DOHH2 (cell line): ENCODE measurements around the gene SOX8.

Source experiments
- H3F3A ChIP-seq: fragments of 200-600 bp; sonication (generic), shearing (Covaris generic); 2 replicates; pipeline ENCODE4 v1.6.0; 2016; ENCODE audit warnings: antibody characterized with exemption, mild to moderate bottlenecking; ENCODE audit not compliant: control insufficient read depth, insufficient read depth
- H3K27ac ChIP-seq: fragments of 200-600 bp; sonication (generic); 2 replicates; pipeline ENCODE4 v1.5.1; 2014; ENCODE audit warnings: low read depth, mild to moderate bottlenecking, low read length, moderate library complexity
- H3K27me3 ChIP-seq: fragments of 200-600 bp; sonication (generic); 2 replicates; pipeline ENCODE4 v1.6.1; 2014; ENCODE audit warnings: mild to moderate bottlenecking, low read length, mixed read lengths; ENCODE audit not compliant: control insufficient read depth
- H3K36me3 ChIP-seq: fragments of 200-600 bp; sonication (generic); 2 replicates; pipeline ENCODE4 v1.6.1; 2014; ENCODE audit warnings: mild to moderate bottlenecking, low read length, moderate library complexity, mixed read lengths; ENCODE audit not compliant: control insufficient read depth
- H3K4me1 ChIP-seq: fragments of 200-600 bp; sonication (generic); 2 replicates; pipeline ENCODE4 v1.6.1; 2014; ENCODE audit warnings: mild to moderate bottlenecking, low read length, mixed read lengths; ENCODE audit not compliant: control insufficient read depth
- H3K4me2 ChIP-seq: fragments of 200-600 bp; sonication (generic); 2 replicates; pipeline ENCODE4 v1.6.0; 2014; ENCODE audit warnings: mild to moderate bottlenecking, low read length, moderate library complexity
- H3K4me3 ChIP-seq: fragments of 200-600 bp; sonication (generic); 2 replicates; pipeline ENCODE4 v1.5.1; 2014; ENCODE audit warnings: mild to moderate bottlenecking, low read length, mixed read lengths
- H3K79me2 ChIP-seq: fragments of 200-600 bp; sonication (generic); 2 replicates; pipeline ENCODE4 v1.6.1; 2014; ENCODE audit warnings: mild to moderate bottlenecking, low read length, mixed read lengths; ENCODE audit not compliant: control insufficient read depth
- H3K9me2 ChIP-seq: fragments of 200-600 bp; sonication (generic); replicated peaks from 2 replicates; pipeline ENCODE4 v1.6.1; 2014; ENCODE audit warnings: mild to moderate bottlenecking, low read length, mixed read lengths; ENCODE audit not compliant: control insufficient read depth
- H3K9me3 ChIP-seq: fragments of 200-600 bp; sonication (generic); 2 replicates; pipeline ENCODE4 v1.6.1; 2014; ENCODE audit warnings: antibody characterized with exemption, low read length, mixed read lengths; ENCODE audit not compliant: control insufficient read depth, insufficient read depth
- H4K20me1 ChIP-seq: fragments of 200-600 bp; sonication (generic); 2 replicates; pipeline ENCODE4 v1.6.0; 2014; ENCODE audit warnings: low read depth, mild to moderate bottlenecking, antibody characterized with exemption, low read length, moderate library complexity; ENCODE audit not compliant: control insufficient read depth, insufficient read depth
- EZH2phosphoT487 ChIP-seq: fragments of 200-600 bp; sonication (generic); IDR thresholded peaks from 2 replicates; pipeline ENCODE4 v1.6.1; 2017; ENCODE audit warnings: borderline replicate concordance, mild to moderate bottlenecking, antibody characterized with exemption, low read length, moderate library complexity, mixed read lengths
- TF ChIP-seq, protein P1 (sequence below): fragments of 200-600 bp; sonication (generic); IDR thresholded peaks from one replicate; pipeline ENCODE4 v1.5.1; 2014; ENCODE audit warnings: antibody characterized with exemption, mild to moderate bottlenecking, low read depth, low read length; ENCODE audit not compliant: poor library complexity, severe bottlenecking

The SOX8 gene

DNA sequence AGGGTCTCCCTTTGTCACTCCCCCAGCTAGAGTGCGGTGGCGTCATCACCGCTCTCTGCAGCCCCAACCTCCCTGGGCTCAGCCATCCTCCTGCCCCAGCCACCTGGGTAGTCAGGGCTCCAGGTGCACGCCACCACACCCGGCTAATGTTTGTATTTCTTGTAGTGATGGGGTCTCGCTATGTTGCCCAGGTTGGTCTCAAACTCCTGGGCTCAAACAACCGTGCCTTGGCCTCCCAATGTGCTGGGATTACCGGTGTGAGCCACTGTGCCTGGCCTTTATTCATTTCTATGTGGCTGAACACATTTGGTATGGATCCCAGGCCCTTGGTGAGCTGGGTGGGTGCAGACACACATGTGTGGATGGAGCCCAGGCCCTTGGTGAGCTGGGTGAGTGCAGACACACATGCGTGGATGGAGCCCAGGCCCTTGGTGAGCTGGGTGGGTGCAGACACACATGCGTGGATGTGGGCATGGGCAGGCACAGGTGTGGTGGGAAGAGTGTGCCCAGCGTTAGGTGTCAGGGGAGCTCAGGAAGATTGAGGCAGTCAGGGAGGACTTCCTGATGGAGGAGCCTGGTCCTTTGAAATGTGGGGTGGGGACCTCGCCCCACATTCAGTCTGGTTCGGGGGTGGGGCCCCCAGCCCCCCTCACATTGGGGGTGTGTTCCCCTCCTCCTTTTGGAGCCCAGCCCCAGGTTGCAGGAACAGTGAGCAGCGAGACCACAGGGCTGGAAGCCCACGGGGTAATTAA lies 37.1 kb downstream of the SOX8 start:
- no peak overlapping the region for H3K4me2 ChIP-seq
- no peak for TF ChIP-seq EZH2phosphoT487
- TF ChIP-seq, protein P1, sequence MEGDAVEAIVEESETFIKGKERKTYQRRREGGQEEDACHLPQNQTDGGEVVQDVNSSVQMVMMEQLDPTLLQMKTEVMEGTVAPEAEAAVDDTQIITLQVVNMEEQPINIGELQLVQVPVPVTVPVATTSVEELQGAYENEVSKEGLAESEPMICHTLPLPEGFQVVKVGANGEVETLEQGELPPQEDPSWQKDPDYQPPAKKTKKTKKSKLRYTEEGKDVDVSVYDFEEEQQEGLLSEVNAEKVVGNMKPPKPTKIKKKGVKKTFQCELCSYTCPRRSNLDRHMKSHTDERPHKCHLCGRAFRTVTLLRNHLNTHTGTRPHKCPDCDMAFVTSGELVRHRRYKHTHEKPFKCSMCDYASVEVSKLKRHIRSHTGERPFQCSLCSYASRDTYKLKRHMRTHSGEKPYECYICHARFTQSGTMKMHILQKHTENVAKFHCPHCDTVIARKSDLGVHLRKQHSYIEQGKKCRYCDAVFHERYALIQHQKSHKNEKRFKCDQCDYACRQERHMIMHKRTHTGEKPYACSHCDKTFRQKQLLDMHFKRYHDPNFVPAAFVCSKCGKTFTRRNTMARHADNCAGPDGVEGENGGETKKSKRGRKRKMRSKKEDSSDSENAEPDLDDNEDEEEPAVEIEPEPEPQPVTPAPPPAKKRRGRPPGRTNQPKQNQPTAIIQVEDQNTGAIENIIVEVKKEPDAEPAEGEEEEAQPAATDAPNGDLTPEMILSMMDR, result no peak
- no peaks in the 10 kb centered on the region for H3F3A ChIP-seq
- H3K9me2 ChIP-seq, result no peaks in the 10 kb centered on the region
- H3K4me1 ChIP-seq, result no peaks in the 10 kb centered on the region
- H3K79me2 ChIP-seq, result no peaks in the 10 kb centered on the region
- no peaks in the 10 kb centered on the region for H3K36me3 ChIP-seq
- no peak overlapping the region for H3K27ac ChIP-seq
- H3K4me3 ChIP-seq, result no peak overlapping the region
- no peaks in the 10 kb centered on the region for H3K9me3 ChIP-seq
- no peaks in the 10 kb centered on the region for H4K20me1 ChIP-seq
- no peaks in the 10 kb centered on the region for H3K27me3 ChIP-seq

DNA sequence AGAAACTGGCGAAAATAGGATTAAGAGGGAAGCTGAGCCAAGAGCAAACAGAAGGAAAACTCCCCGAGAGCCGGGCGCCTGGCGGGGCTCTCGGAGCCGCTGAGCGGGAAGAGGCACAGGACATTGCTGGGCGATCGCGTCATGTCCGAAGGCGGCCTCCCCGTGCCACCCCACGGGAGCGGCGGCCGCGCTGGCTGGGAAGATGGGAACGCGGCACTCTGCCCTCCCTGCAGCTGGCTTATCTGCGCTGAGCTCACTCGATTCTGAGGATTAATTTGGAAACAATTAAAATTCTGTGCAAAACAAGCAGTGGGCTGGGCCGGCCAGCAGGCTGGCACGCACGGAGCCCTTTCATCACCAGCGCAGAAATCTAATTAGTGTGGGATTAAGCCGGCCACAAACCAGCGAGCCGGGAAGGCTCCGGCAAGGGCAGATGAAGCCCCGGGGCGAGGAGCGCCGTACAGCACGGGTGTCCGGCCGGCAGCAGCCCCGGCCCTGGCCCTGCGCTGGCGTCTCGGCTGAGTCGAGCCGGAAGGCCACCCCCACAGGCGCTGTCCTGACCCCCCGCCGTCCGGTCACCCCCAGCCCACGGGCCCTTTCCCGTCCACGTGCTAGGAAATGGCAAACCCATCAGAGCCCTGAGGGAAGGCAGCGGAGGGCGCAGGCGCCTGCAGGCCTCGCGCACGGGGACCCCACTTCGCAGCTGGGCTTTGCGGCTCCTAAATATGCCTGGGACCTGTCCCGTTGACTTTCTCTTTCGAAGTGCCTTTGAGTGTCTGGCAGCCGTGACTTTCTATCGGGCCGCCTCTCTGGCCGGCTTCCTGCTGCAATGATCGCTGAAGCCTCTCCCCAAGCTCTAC lies 37.9 kb downstream of the SOX8 start:
- no peak overlapping the region for H3K4me2 ChIP-seq
- H3K9me3 ChIP-seq, result no peaks in the 10 kb centered on the region
- no peaks in the 10 kb centered on the region for H3K27me3 ChIP-seq
- no peak overlapping the region for H3K4me3 ChIP-seq
- no peaks in the 10 kb centered on the region for H3K36me3 ChIP-seq
- H4K20me1 ChIP-seq, result no peaks in the 10 kb centered on the region
- H3K27ac ChIP-seq, result no peak overlapping the region
- TF ChIP-seq EZH2phosphoT487, result no peak
- TF ChIP-seq, protein P1, result no peak
- no peaks in the 10 kb centered on the region for H3K79me2 ChIP-seq
- no peaks in the 10 kb centered on the region for H3K4me1 ChIP-seq
- H3F3A ChIP-seq, result no peaks in the 10 kb centered on the region
- no peaks in the 10 kb centered on the region for H3K9me2 ChIP-seq

DNA sequence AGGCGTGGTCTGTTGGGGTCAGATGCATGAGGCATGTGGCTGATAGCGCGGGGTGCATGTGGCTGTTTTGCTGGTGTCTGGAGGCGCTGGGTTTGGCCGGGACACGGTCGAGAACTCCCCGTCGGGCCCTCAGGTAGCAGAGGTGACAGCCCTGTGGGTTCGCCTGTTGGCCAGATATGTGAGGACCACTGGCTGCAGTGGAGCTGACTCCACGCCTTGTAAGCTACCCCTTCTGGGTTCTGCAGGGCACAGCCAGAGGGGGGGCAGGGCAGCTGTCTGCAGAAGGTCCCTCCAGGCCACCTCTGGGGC lies 38.5 kb downstream of the SOX8 start:
- H3K9me3 ChIP-seq, result no peaks in the 10 kb centered on the region
- H3K4me1 ChIP-seq, result no peaks in the 10 kb centered on the region
- H3K36me3 ChIP-seq, result no peaks in the 10 kb centered on the region
- no peaks in the 10 kb centered on the region for H4K20me1 ChIP-seq
- no peak overlapping the region for H3K4me3 ChIP-seq
- no peaks in the 10 kb centered on the region for H3K79me2 ChIP-seq
- H3K27ac ChIP-seq, result no peak overlapping the region
- H3F3A ChIP-seq, result no peaks in the 10 kb centered on the region
- no peaks in the 10 kb centered on the region for H3K27me3 ChIP-seq
- H3K4me2 ChIP-seq, result no peak overlapping the region
- TF ChIP-seq, protein P1, result no peak
- TF ChIP-seq EZH2phosphoT487, result no peak
- no peaks in the 10 kb centered on the region for H3K9me2 ChIP-seq
